Activated CD8-positive, alpha-beta T cell treated with anti-CD3 and anti-CD28 coated beads for 36 hours (primary cell): Measurements from ENCODE around the gene METTL13. TPM values are rescaled to one million over a fixed set of nuclear protein-coding genes. Genes with fewer than 3 reads are reported as not detected.

ENCODE experiments used
- ATAC-seq: fragments of 200-7000 bp; cut with Tn5 transposase; one replicate; pipeline ENCODE4 v1.10.0; 2021; ENCODE audit warnings: mild to moderate bottlenecking, moderate library complexity
- CTCF ChIA-PET: fragments of 350-600 bp; sonication (Branson Sonifier 250); formaldehyde crosslinking; loops from one replicate; lab custom pipeline; 2021; ENCODE audit warnings: antibody characterized with exemption; lab: Charles Lee
- POLR2A ChIA-PET: fragments of 350-600 bp; sonication (Branson Sonifier 250); formaldehyde crosslinking; loops from one replicate; lab custom pipeline; 2021; ENCODE audit warnings: antibody characterized with exemption; lab: Charles Lee
- DNase-seq: peaks from one replicate; pipeline ENCODE4 v3.0.0-alpha.2; 2020
- H3K27ac Mint-ChIP-seq: one replicate; pipeline ENCODE4 v1.8.0; 2021; ENCODE audit warnings: mild to moderate bottlenecking, mixed read lengths
- H3K27me3 Mint-ChIP-seq: one replicate; pipeline ENCODE4 v1.8.0; 2021; ENCODE audit warnings: mixed read lengths
- H3K36me3 Mint-ChIP-seq: one replicate; pipeline ENCODE4 v1.8.0; 2021; ENCODE audit warnings: low read depth, mixed read lengths
- H3K4me1 Mint-ChIP-seq: one replicate; pipeline ENCODE4 v1.8.0; 2021; ENCODE audit warnings: low read depth, mixed read lengths
- H3K4me3 Mint-ChIP-seq: one replicate; pipeline ENCODE4 v1.8.0; 2021; ENCODE audit warnings: mild to moderate bottlenecking, moderate library complexity, mixed read lengths
- H3K9me3 Mint-ChIP-seq: one replicate; pipeline ENCODE4 v1.8.0; 2021; ENCODE audit warnings: mixed read lengths
- intact Hi-C: fragments of 100-400 bp; cut with micrococcal nuclease; formaldehyde crosslinking; loops from one replicate; pipeline ENCODE4 v1.10.0; 2022
- total RNA-seq, 2 experiments: library from RNA; stranded (reverse); gene quantifications; one replicate each; pipeline ENCODE4 v1.2.3, GENCODE V29; 2021
- TF ChIP-seq, protein P1 (sequence below): fragments of 200-600 bp; IDR thresholded peaks from one replicate; pipeline ENCODE4 v1.8.0; 2022; ENCODE audit warnings: antibody characterized with exemption, mild to moderate bottlenecking

METTL13 gene
- total RNA-seq, 2 experiments from 2014 or later = 44.6 to 46.6 TPM

DNA sequence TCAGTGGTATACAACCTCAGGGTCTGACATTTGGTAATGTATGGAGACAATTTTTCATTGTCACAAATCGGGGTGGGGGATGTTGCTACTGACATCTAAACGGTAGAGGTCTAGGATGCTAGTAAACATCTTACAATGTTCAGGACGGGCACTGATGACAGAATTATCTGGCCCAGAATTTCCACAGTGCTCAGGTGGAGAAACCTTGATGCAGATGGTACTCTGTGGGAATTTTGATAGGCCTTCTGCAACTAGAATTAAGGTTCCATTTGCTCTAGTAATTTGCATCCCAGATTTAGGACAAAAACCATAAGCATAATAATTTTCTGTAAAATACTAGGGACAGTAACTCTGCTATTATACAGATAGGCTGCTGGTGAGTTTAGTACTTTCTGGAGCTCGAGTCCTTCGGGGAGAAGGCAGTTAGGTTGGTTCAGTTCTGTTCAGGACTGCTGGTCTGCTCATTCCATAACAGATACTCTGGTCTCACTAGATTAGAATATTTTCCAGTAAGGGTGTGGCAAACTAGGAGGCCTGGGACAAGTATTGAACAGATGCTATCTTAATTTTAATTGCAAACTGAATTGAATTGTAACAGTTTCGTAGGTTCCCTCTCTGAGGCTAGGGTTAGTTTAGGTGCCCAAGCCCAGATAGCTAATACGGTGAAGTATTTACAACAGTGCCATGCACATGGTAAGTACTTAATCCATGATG lies 11.4 kb downstream of the METTL13 start:
- DNase-seq (no peak), ATAC-seq (no peak)
- CTCF ChIA-PET = interaction anchor here (0.9 to 1.5 kb wide), 3 partner anchors 9 to 148 kb away, joined by 3 to 4 read pairs (median 3); no protein-coding TSS in a partner anchor
- intact Hi-C loops = no loop called here
- Mint-ChIP-seq H3K36me3 (peaks cover 72% of the 10 kb centered on the region), H3K4me3 (no peak overlapping the region), H3K27ac (peak overlapping the region; percentile 63), H3K9me3 (no peaks in the 10 kb centered on the region), H3K4me1 (peaks cover 40% of the 10 kb centered on the region), H3K27me3 (no peaks in the 10 kb centered on the region)
- TF ChIP-seq, protein P1, sequence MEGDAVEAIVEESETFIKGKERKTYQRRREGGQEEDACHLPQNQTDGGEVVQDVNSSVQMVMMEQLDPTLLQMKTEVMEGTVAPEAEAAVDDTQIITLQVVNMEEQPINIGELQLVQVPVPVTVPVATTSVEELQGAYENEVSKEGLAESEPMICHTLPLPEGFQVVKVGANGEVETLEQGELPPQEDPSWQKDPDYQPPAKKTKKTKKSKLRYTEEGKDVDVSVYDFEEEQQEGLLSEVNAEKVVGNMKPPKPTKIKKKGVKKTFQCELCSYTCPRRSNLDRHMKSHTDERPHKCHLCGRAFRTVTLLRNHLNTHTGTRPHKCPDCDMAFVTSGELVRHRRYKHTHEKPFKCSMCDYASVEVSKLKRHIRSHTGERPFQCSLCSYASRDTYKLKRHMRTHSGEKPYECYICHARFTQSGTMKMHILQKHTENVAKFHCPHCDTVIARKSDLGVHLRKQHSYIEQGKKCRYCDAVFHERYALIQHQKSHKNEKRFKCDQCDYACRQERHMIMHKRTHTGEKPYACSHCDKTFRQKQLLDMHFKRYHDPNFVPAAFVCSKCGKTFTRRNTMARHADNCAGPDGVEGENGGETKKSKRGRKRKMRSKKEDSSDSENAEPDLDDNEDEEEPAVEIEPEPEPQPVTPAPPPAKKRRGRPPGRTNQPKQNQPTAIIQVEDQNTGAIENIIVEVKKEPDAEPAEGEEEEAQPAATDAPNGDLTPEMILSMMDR = no peak
- POLR2A ChIA-PET = interaction anchor here (1.3 kb wide), 1 partner anchor 11 kb away, joined by 5 read pairs; the partner anchor contains the start of gene METTL13

DNA sequence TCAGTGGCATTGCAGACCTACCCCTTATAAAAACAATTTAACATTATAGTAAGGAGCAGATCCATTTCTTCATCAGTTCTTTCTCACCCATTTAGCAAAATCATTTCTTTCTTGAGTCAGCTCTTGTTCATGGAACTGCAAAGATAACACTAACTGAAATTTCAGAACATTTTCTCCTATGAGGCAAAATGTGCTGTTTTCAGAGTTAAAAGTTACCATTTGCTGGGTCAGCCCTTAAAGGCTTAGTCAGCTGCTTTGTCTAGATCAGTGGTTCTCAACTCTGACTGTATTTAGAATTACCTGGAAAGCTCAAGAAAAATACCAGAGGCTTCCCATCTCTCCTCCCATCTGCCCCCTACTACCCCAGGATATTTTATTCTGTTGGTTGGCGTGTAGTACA lies 12.2 kb downstream of the METTL13 start:
- ATAC-seq (peak; percentile 38), DNase-seq (no peak)
- peaks cover 34% of the 10 kb centered on the region for H3K4me1 Mint-ChIP-seq
- peak overlapping the region; percentile 93 for H3K27ac Mint-ChIP-seq
- TF ChIP-seq, protein P1 = no peak
- H3K4me3 Mint-ChIP-seq = no peak overlapping the region
- H3K9me3 Mint-ChIP-seq = no peaks in the 10 kb centered on the region
- peaks cover 66% of the 10 kb centered on the region for H3K36me3 Mint-ChIP-seq
- no peaks in the 10 kb centered on the region for H3K27me3 Mint-ChIP-seq
- intact Hi-C loops = no loop called here
- ChIA-PET POLR2A (interaction anchor here (1.3 kb wide), 1 partner anchor 12 kb away, joined by 5 read pairs; the partner anchor contains the start of gene METTL13), CTCF (interaction anchor here (0.9 to 1.5 kb wide), 5 partner anchors 8 to 190 kb away, joined by 3 to 5 read pairs (median 3); no protein-coding TSS in a partner anchor)

DNA sequence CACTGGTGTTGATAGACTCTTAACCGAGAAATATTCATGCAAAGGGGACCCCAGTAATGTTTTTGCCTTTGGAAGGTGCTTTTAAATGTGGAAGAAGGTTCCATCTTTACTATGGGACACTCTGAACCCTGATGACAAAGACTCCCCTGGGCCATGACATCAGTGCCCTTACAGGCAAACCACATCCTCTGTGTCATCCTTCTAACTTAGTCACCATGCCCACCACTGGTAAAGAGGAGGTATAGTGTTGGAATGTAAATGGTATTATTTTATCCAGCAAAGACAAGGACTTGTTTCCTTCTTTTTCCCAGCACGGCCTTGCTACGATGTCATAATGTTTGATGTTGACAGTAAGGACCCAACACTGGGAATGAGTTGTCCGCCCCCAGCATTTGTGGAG lies 12.6 kb downstream of the METTL13 start:
- no peak overlapping the region for H3K4me3 Mint-ChIP-seq
- TF ChIP-seq, protein P1 = no peak
- POLR2A ChIA-PET = interaction anchor here (1.3 kb wide), 1 partner anchor 12 kb away, joined by 5 read pairs; the partner anchor contains the start of gene METTL13
- peak; percentile 83 for DNase-seq
- H3K27me3 Mint-ChIP-seq = no peaks in the 10 kb centered on the region
- no peaks in the 10 kb centered on the region for H3K9me3 Mint-ChIP-seq
- peaks cover 31% of the 10 kb centered on the region for H3K4me1 Mint-ChIP-seq
- peak overlapping the region; percentile 93 for H3K27ac Mint-ChIP-seq
- peak; percentile 100 for ATAC-seq
- H3K36me3 Mint-ChIP-seq = peaks cover 62% of the 10 kb centered on the region
- intact Hi-C loops = no loop called here
- CTCF ChIA-PET = interaction anchor here (0.6 to 1.4 kb wide), 4 partner anchors 9 to 190 kb away, joined by 3 to 5 read pairs (median 3); no protein-coding TSS in a partner anchor

DNA sequence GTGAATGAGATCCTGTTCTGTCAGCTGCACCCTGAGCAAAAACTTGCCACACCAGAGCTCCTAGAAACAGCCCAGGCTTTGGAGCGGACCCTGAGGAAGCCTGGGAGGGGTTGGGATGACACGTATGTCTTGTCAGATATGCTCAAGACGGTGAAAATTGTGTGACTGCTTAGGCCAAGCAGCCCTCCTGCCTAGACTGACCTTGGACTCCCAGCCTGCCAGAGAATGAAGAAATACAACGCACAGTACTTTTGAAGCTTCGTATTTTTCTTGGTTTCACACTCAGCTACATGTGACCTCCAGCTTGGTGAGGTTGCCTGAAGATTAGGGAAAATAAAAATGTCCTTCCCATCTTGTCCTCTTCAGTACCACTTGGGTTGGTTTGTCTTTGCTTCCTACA lies 15.1 kb downstream of the METTL13 start:
- CTCF ChIA-PET = interaction anchor here (1.0 to 6.4 kb wide), 3 partner anchors 187 to 189 kb away, joined by 3 to 137 read pairs (median 3); no protein-coding TSS in a partner anchor
- Mint-ChIP-seq H3K4me3 (no peak overlapping the region), H3K4me1 (peaks cover 29% of the 10 kb centered on the region)

More for the DNA sequence above, 15.1 kb downstream of the METTL13 start:
- Mint-ChIP-seq H3K36me3 (peaks cover 48% of the 10 kb centered on the region), H3K27ac (peak overlapping the region; percentile 50), H3K27me3 (no peaks in the 10 kb centered on the region), H3K9me3 (no peaks in the 10 kb centered on the region)
- POLR2A ChIA-PET = no interaction called here
- no peak for DNase-seq
- TF ChIP-seq, protein P1 = no peak
- no peak for ATAC-seq
- intact Hi-C loops = no loop called here
